Stimulated activated CD4-positive, alpha-beta T cell treated with anti-CD3 and anti-CD28 coated beads, Interleukin-1b, Interleukin-23, amount 100 ng/mL, for 1 hour (primary cell): ENCODE results near the gene ARSB.

Experiments used
- DNase-seq, 2 donors: peaks; one replicate each; pipeline ENCODE4 v3.0.0-alpha.2; 2020; ENCODE audit warnings: low read depth in 2 of 2

ARSB gene

DNA sequence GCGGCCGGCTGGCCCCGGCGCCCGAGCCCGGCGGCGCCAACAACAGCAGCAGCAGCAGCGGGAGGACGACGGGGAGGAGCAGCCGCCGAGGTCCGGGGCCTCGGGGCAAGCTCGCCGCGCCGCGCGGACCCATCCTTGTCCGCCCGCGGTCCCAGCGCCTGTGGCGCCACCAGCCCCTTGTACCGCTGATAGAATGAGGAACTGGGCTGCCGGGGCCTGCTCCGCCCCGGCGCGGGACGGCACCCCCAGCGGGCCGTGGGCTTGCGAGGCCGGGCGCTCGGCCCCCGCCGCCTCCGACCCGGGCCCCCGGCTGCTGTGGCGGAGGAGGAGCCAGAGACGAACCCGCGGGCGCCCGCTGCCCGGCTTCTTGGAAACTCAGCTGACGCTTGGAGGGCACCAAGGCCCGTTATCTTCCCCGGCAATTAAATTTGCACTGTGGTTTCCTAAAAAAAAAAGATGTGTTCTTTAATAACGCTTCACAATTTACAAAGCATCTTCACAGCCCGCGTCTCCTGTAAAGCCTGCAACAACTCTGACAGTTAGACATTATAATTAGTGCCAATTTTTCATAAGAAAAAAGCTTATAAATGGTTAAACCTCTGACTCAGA is at the start of gene ARSB:
Gene ARSB (minus strand): TSS at position 195 of the 609 bp plus-strand sequence. CDS start 62 bp downstream, at position 133.
- peak in 1 of 2 donors; percentile 12 for DNase-seq

DNA sequence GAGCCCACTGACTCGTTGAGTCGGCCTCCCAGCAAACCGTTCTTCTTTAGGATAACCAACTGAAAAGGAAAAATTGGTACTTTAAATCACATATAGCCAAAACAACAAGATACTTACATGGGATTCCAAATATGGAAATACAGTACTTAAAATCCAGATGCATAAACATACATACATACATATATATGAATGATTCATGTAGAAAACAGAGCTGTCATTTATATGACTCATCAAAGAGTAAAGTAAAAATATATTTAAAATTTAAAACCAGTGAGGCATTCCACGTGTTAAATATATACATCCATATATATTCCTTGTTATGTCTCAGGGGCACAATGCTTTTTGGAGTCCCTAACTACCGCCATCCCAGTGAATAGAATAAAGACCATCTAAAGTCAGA is 47.7 kb upstream of the ARSB start:
- DNase-seq: no peak

DNA sequence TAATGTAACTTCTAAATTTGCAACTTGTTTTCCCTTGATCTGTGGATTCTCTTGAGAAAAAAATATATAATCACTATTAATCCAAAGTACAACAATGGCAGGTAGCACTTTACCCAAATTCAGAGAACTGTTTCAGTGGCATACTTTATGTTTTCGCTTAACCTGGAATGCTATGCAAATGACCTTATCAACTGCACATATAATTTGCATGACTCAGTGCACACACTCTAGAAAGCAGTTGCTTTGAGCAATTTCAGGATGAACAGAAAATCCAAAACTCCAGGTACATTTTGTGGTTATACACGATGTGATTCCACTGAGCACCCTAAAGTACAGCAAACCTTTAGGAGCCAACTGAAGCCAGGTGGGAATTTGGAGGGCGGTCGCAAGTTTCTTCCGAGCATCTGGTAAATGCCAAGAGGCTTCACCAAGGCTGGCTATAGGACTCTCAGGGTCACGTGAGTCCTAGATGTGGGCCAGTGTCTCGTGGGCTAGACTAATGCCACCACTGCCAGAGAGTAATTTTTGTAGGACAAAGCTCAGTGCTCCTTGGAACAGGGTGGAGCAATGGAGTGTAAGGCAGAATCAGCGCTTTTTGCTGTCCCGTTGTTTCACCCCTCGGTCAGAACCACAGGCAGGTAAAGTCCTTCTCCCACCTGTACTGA is 47.1 kb upstream of the ARSB start:
- no peak for DNase-seq

DNA sequence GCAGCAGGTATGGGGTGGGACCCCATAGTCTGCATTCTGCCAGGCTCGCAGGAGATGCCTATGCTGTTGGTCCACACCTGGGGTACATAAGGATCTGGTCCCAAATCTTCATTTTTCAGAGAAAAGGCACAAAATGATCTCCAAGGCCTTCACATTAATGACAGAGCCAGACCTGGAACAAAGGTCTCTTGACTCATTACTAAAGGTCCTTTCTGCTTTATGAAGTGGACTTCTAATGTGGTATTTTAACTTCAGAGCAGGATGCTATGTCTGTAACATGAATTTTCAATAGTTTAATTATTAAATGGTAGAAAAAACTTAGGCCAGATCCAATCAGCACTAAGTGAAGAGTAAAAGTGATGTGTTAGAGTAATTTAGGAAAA is 46.4 kb upstream of the ARSB start:
- no peak for DNase-seq

DNA sequence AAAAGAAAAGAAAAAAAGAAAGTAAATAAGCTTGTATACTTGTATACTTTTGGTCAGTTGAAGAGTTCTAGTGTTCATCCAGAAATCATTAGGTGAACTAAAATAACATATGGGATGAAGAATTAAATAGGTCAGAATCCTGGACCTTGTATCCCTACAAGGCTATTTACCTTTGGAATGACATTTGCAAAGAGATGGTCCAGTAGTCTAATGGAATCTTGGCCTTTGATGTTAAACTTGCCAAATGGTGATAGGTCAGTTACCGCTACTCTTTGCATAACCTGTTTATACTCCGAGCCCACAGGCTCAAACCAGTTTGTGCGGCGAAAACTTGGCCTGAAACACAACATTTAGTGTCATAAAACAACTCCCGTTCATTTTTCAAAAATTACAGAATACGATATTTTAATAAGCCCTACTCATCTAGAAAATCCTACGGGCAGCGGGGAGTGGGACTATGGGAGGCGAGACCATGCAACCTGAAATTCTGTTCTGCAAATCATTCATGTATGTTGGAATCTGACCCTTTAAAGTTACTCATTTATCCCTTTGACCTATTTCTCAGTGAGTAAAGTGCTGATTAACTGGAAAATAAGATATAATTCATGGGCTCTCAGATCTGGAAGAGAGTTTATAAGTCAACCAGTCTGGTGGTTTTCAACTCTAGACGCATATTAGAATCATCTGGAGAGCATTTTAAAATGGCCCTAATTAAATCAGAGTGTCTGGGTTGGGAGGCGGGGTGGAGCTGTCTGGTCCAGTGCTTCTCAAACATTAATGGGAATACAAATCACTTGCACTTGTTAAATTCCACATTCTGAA is 45.8 kb upstream of the ARSB start:
- DNase-seq: no peak

DNA sequence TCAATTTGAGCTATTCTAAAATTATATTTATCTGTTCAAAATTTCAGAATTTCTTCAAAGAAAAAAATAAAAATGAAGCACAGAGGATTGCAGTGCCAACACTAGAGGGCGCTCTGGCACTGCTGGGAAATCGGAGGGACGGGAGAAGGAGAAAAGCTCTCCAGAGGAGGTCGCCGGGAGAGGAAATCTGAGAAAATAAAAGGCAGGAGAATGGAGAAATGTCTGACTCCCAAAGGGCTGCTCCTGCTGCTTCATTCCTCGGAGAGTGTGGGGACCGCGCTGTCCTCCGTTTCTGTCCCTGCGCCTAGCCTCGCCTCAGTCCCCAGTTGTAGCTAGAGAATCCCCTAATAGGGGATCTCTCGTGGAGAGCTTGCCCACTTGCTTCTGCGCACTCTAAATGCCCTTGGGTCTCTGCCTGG is 40.0 kb upstream of the ARSB start:
- peak in 1 of 2 donors; percentile 34 for DNase-seq

DNA sequence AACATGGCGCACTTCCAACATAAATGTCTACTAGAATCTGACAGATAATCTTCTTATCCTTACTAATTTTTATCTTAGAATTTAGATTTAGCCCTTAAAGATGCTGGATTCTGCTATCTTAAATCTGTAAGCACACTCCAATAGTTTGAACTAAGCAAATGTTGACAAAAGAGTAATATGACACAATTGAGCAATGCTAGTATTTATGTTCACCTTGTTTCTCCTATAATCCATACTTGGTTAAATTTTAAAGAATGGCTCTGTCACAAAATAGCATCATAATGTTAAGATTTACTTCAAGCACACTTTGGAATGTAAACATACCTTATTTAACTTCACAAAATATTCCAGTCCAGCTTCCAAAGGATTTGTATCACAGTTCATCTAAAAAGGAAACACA is 38.8 kb upstream of the ARSB start:
- no peak for DNase-seq

DNA sequence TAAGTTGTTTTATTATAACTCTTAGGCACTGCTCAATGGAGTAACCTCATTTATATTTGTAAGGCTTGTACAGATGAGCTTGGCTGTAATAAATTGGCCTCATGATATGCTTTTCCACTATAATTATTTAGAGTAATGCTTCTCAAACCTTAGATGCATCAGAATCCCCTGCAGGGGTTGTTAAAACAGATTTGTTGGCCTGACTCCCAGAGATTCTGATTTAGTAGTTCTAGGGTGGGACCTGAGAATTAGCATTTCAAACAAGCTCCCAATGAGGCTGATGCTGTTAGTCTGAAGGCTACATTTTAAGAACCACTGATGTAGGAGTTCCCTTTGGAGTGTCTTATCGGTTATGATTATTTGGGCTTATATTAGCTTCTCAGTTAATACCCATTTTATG is 38.2 kb upstream of the ARSB start:
- no peak for DNase-seq

DNA sequence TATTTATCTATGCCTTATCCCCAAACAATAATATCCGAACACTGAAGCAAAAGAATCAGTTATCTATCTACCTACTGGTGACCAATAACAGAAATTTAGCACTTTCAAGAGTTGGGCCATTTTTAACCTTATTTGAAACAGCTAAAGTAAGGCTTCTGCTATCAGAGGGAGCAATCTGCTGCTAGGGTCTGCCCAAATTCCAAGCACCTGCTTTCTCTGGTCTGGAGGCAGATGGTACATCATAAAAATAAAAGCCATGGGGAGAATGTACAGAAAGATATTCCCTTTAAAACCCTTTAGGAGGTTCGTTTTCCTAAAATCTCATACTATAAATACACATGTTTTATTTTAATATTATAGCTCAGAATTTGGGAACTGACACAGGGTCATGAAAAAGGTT is 37.7 kb upstream of the ARSB start:
- no peak for DNase-seq

DNA sequence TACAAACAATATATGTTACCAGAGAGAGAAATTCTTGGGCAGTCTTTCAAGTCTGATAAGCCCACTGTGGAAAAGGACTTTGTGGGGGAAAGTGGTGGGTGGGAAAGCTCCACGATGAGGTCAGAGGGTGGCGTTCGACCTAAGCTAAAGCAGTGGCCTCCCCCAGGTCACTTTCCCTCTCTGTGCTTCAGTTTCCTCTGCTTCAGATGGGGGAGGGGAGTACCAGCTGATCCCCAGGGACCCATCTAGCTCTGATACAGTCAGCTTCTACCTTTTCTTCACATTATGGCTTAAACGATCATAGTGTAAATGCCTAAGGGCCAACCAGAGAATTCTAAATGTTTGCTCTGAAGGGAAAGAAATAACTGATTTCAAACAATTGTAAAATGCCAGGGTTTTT is 36.6 kb upstream of the ARSB start:
- DNase-seq: no peak

DNA sequence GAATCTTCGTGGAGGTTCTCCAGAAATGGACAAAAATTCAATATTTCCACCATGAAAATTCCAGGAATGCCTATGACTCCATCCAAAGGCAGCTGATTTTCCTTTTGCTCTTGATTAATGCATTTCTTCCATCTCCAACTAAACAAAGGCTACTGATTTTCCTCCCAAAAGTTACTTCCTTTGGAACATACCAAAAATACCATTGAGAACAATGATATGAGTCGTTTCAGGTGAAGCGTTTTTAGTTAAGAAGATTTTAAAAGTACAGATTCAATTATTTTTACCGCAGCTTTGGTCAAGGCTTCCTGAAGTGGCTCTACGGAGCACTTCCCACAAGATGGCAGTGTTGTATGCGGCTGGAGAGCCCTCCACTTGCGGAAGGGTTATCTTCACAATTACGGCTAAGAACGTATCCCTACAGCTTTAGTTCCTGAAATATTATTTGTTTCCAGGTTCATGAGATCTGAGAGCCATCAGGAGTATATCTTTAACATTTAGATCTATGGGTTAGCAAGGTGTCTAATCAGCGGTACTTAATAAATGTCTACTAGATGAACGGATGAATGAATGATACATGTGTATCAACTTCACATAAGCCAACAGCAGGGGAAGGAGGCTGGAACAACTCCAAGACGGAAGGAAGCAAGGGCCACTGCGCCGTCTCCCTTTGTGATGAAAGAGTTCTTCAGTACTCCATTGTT is 35.9 kb upstream of the ARSB start:
- no peak for DNase-seq

DNA sequence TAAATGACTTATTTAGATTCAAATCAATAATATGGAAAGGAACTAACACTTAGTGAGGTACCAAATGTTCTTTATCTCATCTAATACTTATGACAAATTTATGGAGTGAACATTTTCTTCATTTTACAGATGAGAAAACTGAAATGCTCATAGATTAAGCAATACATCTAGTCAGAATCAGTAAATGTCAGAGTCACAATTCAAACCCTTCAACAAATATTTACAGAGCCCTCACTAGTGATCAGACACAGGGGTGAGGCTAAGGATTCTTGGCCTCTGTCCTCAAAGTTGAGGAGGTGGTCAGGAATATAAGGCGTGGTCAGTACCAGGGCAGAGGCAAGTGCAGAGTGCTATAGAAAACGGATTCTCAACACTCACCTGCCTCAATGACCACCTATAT is 29.5 kb upstream of the ARSB start:
- no peak for DNase-seq

DNA sequence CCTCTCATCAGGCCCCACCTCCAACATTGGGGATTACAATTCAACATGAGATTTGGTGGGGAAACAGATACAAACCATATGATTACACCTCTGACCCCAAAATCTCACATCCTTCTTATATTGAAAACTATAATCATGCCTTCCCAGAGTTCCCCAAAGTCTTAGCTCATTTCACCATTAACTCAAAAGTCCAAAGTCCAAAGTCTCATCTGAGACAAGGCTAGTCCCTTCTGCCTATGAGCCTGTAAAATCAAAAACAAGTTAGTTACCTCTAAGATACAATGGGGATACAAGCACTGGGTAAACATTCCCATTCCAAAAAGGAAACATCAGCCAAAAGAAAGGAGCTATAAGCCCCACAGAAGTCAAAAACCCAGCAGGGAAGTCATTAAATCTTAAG is 26.8 kb upstream of the ARSB start:
- DNase-seq: no peak

DNA sequence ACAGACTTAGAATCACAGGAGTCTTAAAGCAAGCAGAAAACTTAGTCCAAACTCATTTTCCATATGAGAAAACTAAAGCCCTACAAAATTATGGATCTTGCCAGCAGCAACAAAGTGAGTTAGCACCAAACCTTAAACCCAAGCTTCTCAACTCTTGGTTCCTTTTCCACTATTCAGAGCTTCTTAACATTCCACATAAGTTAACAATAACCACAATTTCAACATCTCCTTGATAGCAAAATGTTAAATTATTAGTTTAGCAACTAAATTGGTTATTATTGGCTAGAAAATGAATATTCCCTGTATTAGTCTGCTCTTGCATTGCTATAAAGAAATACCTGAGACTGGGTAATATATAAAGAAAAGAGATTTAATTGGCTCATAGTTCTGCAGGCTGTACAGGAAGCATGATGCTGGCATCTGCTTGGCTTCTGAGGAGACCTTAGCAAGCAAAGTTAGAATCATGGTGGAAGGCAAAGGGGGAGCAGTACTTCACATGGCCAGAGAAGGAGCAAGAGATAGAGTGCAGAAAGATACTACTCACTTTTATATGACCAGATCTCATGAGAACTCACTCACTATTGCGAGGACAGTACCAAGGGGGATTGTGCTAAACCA is 26.2 kb upstream of the ARSB start:
- no peak for DNase-seq

DNA sequence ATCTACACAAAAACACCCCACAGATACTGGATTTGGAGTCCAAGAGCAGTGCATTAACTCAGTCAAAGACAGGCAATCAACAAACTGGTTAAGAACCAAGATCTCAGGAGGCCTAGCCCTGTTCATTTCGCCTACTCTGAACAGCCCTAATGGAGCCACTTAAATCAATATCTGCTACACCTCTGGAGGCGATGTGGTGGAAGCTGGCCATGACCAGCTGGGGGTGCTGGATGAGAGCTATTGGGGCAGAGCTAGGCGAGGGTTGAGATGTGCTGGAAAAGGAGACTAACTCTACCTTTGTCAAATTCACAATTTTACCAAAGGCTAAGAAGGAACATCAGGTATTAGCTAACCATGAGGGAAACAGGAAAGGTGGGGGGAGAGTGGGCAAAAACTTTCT is 23.3 kb upstream of the ARSB start:
- DNase-seq: no peak

DNA sequence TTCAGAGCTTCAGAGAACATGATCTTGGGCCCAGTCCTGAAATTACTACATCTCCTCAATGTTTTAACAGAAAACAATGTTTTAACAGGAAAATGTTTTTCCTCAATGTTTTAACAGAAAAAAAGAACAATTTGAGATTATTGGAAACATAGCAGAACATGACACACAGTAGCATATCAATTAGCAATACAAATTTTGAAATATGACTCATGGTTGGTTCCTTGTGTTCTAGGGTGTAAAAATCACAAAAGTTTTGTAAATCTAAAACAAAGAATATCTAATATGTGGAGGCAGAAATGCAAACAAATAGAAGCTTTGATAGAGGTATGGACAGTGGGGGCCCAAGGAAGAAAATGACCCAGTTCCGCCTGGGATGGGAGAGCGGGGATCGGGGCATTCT is 22.8 kb upstream of the ARSB start:
- DNase-seq: no peak

DNA sequence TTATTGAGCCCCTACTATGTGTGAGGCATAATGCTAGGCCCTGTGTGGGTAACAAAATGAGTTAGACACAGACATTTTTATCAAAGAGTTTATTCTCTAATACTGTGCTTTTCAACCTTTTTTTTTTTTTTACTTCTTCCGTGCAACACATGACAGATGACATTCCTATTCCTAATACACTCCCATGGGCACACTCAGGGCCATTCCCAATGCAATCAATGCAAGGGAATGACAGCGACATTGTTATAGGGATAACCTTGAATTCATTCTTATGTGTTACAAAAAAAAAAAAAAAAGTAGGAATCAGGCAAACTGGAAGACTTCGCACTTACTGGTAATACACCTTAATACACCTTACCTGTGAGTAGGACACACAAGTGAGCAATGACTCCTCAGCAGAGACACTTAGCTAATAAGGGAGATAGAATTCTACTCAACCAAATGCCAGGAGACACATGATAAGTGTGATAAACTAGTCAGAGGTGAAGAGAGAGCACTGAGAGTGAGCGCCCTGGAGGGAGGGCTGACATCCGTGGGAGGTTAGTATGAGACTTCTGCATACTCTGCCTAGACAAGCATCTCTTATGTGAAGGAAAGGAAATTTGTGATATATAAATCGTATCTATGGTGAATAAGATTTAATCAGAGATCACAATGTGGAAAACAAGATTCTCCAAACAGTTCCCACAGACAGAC is 21.0 kb upstream of the ARSB start:
- no peak for DNase-seq

DNA sequence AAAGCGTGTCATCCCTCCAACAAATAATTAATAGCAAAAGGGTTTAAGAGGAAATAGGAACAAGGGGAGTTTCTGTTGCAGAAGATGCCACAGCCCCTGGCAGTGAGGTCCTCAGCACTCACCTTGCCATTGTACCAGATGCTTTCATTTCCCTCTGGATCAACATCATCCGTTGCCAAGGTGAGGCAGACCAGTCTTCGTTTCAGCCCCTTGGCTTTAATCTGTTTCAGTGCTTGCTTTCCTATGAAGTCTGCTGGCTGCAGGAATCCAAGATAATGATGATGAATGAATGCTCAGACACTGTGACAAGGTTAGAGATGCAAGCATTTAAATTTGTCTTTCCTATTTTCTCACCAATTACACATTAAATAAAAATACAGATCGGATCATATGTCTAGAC is 20.0 kb upstream of the ARSB start:
- DNase-seq: no peak

DNA sequence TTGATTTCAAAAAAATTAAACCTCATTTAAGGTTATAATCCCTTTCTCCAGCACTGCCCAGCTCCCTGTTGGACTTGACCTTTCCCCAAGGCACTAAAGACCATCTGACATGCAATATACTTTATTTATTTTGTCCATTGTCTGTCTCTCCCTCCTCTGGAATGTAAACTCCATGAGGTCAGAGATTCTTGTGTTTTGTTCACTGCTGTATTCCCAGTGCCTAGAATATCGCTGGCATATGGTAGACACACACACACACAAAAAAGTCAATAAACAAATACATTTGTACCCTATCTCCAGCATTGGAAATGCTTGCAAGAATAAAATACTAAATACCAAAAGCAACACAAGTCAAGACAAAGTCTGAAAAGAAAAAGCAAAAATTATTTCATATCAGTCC is 17.3 kb upstream of the ARSB start:
- DNase-seq: no peak

DNA sequence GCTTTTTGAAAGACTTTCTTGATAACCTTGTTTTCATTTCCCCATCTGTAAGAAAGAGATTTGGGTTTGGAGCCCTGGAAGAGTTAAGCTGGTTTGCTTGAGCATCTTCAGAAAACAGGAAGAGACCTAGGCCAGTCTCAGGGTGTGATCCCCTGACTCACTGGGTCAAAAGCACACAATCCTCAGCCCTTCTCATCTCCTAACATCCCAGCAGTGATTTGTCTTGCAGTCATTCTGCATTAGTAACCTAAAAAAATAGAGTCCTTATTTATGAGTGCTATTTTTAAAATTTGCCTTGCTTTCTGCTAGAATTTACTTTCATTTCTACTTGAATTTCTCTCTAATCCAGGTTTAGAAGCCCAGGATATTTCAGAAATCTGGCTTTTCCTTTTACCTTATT is 16.4 kb upstream of the ARSB start:
- no peak for DNase-seq

DNA sequence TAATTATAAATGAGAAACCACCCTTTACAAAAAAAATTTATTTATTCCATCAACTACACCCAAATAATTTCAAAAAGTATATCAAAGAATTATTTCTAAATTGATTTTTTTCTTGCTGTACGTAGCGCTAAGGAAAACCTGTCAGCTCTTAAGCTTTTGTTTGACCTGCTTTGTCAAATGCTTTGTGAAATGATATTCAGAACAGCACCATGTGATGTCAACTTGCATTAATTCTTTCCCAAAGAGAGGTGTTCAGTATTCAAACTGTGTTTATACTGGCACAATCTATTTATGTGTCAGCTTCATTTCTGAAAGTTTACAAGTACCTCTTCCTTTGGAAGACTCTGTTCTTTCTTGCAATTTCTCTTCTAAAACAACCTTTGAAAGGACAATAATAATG is 12.0 kb upstream of the ARSB start:
- DNase-seq: no peak
